GM13976 (cell line): ENCODE measurements around the gene TEF.

Experiments
- DNase-seq: peaks from one replicate; pipeline ENCODE4 v3.0.0; 2012; ENCODE audit warnings: low spot score
- CTCF ChIP-seq: IDR thresholded peaks from 2 replicates; pipeline ENCODE4 v1.5.1; 2012; ENCODE audit warnings: borderline replicate concordance, mild to moderate bottlenecking; ENCODE audit not compliant: insufficient read depth; ENCODE audit errors: extremely low read depth, missing control alignments, control extremely low read depth
- in situ Hi-C: fragments of 300-500 bp; cut with MboI; formaldehyde crosslinking; loops from one replicate; pipeline ENCODE4 v1.12.0; 2022; ENCODE audit warnings: low sequenced_read_pairs, mixed read lengths, inconsistent platforms; ENCODE audit not compliant: unreplicated experiment

TEF gene

GRCh38 chr22:41408665-41409064, 26.9 kb downstream of the TEF start:
- TF ChIP-seq CTCF: no peak
- in situ Hi-C loops: no loop called here

GRCh38 chr22:41410311-41410751, 28.6 kb downstream of the TEF start:
- in situ Hi-C loops: no loop called here
- TF ChIP-seq CTCF: no peak
- no peak for DNase-seq

More at GRCh38 chr22:41408665-41409064, 26.9 kb downstream of the TEF start:
- no peak for DNase-seq

GRCh38 chr22:41411021-41411851, 29.5 kb downstream of the TEF start:
- TF ChIP-seq CTCF: no peak
- in situ Hi-C loops: no loop called here
- no peak for DNase-seq

GRCh38 chr22:41415554-41415953, 33.8 kb downstream of the TEF start:
- no peak for TF ChIP-seq CTCF
- in situ Hi-C loops: no loop called here
- DNase-seq: no peak

- in situ Hi-C loops: no loop called here
- DNase-seq: no peak
- no peak for TF ChIP-seq CTCF
Measured at GRCh38 chr22:41417622-41418390, 36.1 kb downstream of the TEF start.

GRCh38 chr22:41418717-41419116, 37.0 kb downstream of the TEF start:
- in situ Hi-C loops: no loop called here
- TF ChIP-seq CTCF: no peak
- no peak for DNase-seq
